Progenitor cell of endocrine pancreas (in vitro differentiated cells): Measurements from ENCODE around the gene EDC4. TPM values are rescaled to one million over a fixed set of nuclear protein-coding genes. Genes with fewer than 3 reads are reported as not detected.

Source experiments
- DNase-seq: peaks from one replicate; pipeline ENCODE4 v3.0.0; 2021; ENCODE audit warnings: low spot score; ENCODE audit not compliant: unreplicated experiment
- H3K27ac Mint-ChIP-seq: 2 replicates; pipeline ENCODE4 v1.8.0; 2021; ENCODE audit warnings: mild to moderate bottlenecking, moderate library complexity, mixed read lengths
- H3K27me3 Mint-ChIP-seq: 2 replicates; pipeline ENCODE4 v1.8.0; 2021; ENCODE audit warnings: mixed read lengths
- H3K36me3 Mint-ChIP-seq: 2 replicates; pipeline ENCODE4 v1.8.0; 2022; ENCODE audit warnings: mixed read lengths; ENCODE audit not compliant: insufficient read depth
- H3K4me1 Mint-ChIP-seq: 2 replicates; pipeline ENCODE4 v1.8.0; 2021; ENCODE audit warnings: low read depth, mixed read lengths
- H3K4me3 Mint-ChIP-seq: 2 replicates; pipeline ENCODE4 v1.8.0; 2021; ENCODE audit warnings: low read depth, mild to moderate bottlenecking, moderate library complexity, mixed read lengths
- H3K9me3 Mint-ChIP-seq: 2 replicates; pipeline ENCODE4 v1.8.0; 2021; ENCODE audit warnings: low read depth, mixed read lengths
- total RNA-seq: library from RNA; stranded (reverse); gene quantifications from 2 replicates; pipeline ENCODE4 v1.2.1, GENCODE V29; 2021
- TF ChIP-seq, protein P1 (sequence below): fragments of 200-600 bp; sonication (generic); IDR thresholded peaks from one replicate; pipeline ENCODE4 v1.5.0; 2021; ENCODE audit warnings: antibody characterized with exemption, mild to moderate bottlenecking; ENCODE audit not compliant: unreplicated experiment

The EDC4 gene
- total RNA-seq, 1 donor from 2014 or later, result 110 TPM

DNA sequence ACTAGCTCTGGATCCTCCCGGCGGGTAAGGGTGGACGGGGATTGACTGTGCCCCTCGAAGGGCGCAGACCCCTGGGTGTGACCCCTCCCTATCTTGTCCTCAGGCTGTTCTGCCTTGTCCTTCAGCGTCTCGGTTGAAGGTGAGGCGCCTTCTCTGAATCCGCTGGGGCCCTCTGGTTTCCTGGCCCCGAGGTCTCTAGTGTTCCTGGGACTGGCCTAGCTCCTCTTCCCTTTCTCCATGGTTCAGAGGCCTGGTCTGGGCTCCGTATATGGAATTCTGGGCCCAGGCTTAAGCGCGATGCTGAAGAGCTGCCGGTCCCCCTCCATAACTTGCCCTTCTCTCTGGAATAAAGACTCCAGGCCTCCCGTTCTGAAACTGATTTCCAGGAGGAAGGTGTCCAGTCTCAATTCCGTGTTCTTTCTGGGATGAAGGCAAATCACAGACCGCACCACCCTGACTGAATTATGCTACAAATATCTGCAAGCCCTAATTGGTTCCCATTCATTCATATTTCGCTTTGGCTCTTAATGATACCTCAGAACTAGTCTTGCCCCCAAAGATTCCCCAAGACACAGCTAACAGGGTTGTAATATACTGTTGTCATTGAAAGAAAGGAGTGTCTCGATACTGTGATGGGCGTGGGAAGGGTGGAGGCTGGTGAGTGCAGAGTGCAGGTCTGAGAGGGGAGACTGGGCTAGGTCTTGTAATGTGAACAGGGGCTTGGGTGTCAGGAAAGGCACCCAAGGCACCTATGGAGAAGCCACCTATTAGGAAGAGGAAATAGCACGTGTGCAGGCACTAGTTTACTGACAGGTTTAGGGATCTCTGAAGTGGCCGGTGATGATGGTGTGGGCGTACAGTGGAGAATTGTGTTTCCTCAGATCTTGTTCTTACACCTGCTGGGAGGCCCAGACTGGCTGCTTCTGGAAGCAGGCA, 851 bp downstream of the EDC4 start:
- Mint-ChIP-seq H3K4me3 (peak overlapping the region; percentile 91), H3K27ac (peak overlapping the region; percentile 93), H3K4me1 (peaks cover 23% of the 10 kb centered on the region)

DNA sequence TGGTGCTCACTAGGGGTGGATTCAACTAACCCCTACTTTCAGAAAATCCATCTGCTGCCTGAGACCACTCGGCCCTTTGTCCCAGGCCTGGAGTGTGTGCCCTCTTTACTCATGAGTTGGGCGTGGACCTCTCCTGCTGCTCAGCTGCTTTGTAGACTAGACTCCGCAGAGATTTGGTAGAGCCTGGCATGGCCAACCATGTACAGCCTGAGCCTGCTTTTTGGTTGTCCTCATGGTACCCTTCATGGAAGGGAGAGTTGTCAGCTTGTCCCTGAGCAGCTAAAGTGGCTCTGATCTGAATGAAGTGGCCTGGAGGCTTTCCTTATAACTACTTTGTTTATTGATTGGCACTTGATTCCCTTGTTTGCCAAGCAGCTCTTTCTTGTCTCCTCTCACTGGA, 1.5 kb downstream of the EDC4 start:
- DNase-seq, result no peak
- Mint-ChIP-seq H3K4me1 (peaks cover 23% of the 10 kb centered on the region), H3K4me3 (peak overlapping the region; percentile 91), H3K27ac (peak overlapping the region; percentile 93), H3K9me3 (no peaks in the 10 kb centered on the region), H3K27me3 (no peaks in the 10 kb centered on the region), H3K36me3 (peaks cover 10% of the 10 kb centered on the region)
- TF ChIP-seq, protein P1, sequence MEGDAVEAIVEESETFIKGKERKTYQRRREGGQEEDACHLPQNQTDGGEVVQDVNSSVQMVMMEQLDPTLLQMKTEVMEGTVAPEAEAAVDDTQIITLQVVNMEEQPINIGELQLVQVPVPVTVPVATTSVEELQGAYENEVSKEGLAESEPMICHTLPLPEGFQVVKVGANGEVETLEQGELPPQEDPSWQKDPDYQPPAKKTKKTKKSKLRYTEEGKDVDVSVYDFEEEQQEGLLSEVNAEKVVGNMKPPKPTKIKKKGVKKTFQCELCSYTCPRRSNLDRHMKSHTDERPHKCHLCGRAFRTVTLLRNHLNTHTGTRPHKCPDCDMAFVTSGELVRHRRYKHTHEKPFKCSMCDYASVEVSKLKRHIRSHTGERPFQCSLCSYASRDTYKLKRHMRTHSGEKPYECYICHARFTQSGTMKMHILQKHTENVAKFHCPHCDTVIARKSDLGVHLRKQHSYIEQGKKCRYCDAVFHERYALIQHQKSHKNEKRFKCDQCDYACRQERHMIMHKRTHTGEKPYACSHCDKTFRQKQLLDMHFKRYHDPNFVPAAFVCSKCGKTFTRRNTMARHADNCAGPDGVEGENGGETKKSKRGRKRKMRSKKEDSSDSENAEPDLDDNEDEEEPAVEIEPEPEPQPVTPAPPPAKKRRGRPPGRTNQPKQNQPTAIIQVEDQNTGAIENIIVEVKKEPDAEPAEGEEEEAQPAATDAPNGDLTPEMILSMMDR, result no peak

More for the DNA sequence above, 851 bp downstream of the EDC4 start:
- Mint-ChIP-seq H3K27me3 (no peaks in the 10 kb centered on the region), H3K36me3 (peaks cover 8% of the 10 kb centered on the region), H3K9me3 (no peaks in the 10 kb centered on the region)
- no peak for DNase-seq
- TF ChIP-seq, protein P1, result no peak

DNA sequence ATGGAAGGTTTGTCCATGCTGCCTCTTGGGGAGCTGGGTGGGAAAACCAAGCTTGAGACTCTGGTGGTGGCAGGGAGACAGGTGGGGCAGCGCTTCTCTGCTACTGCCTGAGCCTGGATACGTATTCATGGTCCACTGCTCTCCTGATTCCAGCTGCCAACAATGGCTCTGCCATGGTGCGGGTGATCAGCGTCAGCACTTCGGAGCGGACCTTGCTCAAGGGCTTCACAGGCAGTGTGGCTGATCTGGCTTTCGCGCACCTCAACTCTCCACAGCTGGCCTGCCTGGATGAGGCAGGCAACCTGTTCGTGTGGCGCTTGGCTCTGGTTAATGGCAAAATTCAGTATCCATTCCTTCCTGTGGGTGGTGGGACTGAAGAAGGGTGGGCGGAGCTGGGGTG, 4.2 kb downstream of the EDC4 start:
- Mint-ChIP-seq H3K27ac (no peak overlapping the region), H3K9me3 (no peaks in the 10 kb centered on the region), H3K4me3 (no peak overlapping the region), H3K36me3 (peaks cover 9% of the 10 kb centered on the region), H3K27me3 (no peaks in the 10 kb centered on the region), H3K4me1 (peaks cover 23% of the 10 kb centered on the region)
- TF ChIP-seq, protein P1, result no peak
- DNase-seq, result no peak

DNA sequence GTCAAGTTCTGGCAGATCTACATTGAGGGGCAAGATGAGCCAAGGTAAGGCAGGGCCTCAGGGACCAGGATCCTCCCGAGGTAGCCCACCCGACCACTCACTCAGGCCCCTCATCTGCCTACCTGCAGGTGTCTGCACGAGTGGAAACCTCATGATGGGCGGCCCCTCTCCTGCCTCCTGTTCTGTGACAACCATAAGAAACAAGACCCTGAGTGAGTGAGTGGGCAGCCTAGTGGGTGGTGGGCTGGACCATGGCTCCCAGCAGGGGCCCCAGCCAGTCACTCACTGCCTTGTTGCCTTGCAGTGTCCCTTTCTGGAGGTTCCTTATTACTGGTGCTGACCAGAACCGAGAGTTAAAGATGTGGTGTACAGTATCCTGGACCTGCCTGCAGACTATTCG, 5.4 kb downstream of the EDC4 start:
- H3K27ac Mint-ChIP-seq, result no peak overlapping the region
- H3K27me3 Mint-ChIP-seq, result no peaks in the 10 kb centered on the region
- no peaks in the 10 kb centered on the region for H3K9me3 Mint-ChIP-seq
- TF ChIP-seq, protein P1, result no peak
- peaks cover 20% of the 10 kb centered on the region for H3K4me1 Mint-ChIP-seq
- H3K4me3 Mint-ChIP-seq, result no peak overlapping the region
- no peak for DNase-seq
- peaks cover 11% of the 10 kb centered on the region for H3K36me3 Mint-ChIP-seq

DNA sequence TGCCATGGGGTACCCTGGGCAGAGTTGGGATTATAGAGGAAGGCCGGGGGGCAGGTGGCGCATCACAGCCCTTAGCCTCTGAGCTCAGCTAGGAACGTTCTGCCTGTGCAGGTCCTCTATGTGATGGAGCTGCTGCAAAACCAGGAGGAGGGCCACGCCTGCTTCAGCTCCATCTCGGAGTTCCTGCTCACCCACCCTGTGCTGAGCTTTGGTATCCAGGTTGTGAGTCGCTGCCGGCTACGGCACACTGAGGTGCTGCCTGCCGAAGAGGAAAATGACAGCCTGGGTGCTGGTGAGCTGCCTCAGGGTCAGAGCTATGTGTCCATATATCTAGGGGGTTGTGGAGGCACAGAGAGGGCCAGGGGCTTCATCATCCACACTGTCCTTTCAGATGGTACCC, 6.0 kb downstream of the EDC4 start:
- Mint-ChIP-seq H3K4me3 (no peak overlapping the region), H3K4me1 (peaks cover 16% of the 10 kb centered on the region)

More for the DNA sequence above, 6.0 kb downstream of the EDC4 start:
- no peaks in the 10 kb centered on the region for H3K9me3 Mint-ChIP-seq
- TF ChIP-seq, protein P1, result no peak
- peaks cover 14% of the 10 kb centered on the region for H3K36me3 Mint-ChIP-seq
- no peak for DNase-seq
- no peaks in the 10 kb centered on the region for H3K27me3 Mint-ChIP-seq
- no peak overlapping the region for H3K27ac Mint-ChIP-seq
